Kidney capillary endothelial cell (primary cell): ENCODE measurements around the gene FAM200B.
A peak's percentile ranks its signal among the peaks of the same experiment; 100 is the strongest.

Source experiments
- DNase-seq: peaks from one replicate; pipeline ENCODE4 v3.0.0-alpha.2; 2018; ENCODE audit warnings: low spot score

FAM200B gene

GRCh38 chr4:15668566-15669435 is 12.8 kb upstream of the FAM200B start:
- no peak for DNase-seq

DNA sequence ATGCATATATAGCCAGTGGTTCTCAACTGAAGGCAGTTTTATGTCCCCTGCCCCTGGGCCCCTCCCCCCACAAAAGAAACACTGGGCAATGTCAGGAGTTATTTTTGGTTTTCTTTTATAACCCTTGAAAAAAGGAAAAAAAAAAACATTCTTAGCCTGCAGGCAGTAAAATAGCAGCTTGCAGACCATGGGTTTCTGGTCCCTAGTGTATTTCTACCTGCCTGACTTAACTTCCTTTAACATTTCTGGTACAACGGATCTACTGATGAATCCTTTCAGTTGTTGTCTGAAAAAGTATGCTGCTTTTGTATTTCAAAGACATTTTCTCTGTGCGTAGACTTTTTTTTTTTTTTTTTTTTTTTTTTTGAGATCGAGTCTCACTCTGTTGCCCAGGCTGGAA is 11.1 kb upstream of the FAM200B start:
- no peak for DNase-seq

DNA sequence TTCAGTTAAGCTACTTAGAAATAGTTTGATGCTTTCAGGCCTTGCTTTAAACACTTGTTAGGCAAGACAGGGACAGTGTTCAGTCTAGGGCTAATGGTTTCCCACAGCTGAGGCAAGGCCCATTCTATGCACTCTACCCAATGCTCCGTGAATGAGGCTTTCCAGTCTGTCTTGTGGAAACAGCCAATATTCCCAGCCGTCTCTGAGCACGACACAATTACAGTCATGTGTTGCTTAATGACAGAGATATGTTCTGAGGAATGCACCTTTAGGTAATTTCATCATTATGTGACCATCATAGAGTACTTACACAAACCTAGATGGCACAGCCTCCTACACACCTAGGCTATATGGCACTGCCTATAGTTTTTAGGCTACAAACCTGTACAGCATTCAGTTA is 9.5 kb upstream of the FAM200B start:
- DNase-seq, result no peak

DNA sequence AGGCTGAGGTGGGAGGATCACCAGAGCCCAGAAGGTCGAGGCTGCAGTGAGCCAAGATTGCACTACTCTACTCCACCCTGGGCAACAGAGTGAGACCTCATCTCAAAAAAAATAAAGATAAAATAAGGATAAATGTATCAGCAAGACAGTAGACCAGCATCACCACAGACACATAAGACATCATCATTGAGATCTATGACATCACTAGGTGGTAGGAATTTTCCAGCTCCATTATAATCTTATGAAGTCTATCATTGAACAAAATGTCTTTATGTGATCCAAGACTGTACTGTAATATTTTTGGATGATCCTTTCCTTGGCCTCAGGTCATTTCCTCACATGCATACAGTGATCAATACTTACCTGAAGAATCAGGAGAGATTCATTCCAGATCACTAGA is 8.3 kb upstream of the FAM200B start:
- DNase-seq, result no peak

GRCh38 chr4:15674046-15674445 is 7.6 kb upstream of the FAM200B start:
- no peak for DNase-seq

GRCh38 chr4:15674926-15675325 is 6.7 kb upstream of the FAM200B start:
- DNase-seq, result no peak

DNA sequence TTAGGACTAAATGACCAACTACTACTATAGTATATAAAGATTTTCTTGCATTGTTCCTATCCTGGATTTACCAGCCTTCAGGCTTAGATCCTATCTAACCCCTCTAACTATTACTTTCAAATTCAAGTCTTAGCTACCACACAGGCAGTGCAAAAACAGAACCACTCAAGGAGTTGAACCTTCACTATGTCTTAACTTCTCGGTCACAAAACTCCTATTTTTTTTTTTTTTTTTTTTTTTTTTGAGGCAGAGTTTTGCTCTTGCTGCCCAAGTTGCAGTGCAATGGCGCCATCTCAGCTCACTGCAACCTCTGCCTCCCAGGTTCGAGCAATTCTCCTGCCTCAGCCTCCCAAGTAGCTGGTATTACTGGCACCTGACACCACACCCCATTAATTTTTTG is 6.3 kb upstream of the FAM200B start:
- DNase-seq, result no peak

GRCh38 chr4:15676039-15676438 is 5.6 kb upstream of the FAM200B start:
- DNase-seq, result no peak

GRCh38 chr4:15676899-15677298 is 4.7 kb upstream of the FAM200B start:
- DNase-seq, result no peak

DNA sequence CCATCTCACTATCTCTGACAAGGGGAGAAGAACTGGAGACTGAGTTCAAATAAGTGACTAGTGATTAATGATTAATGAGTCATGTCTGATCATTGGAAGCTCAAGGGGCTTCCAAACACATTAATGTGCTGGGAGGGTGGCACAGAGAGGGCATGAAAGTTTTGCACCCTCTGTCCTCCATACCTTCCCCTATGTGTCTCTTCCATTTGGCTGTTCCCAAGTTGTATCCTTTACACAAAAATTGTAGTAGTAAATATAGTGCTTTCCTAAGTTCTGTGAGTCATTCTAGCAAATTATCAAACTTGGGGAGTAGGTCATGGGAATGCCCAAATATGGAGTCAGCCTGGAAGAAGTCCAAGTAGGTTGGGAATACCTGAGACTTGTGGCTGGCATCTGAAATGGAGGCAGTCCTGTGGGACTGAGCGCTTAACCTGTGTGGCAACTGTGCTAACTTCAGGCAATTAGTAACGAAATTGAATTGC is 4.1 kb upstream of the FAM200B start:
- no peak for DNase-seq

DNA sequence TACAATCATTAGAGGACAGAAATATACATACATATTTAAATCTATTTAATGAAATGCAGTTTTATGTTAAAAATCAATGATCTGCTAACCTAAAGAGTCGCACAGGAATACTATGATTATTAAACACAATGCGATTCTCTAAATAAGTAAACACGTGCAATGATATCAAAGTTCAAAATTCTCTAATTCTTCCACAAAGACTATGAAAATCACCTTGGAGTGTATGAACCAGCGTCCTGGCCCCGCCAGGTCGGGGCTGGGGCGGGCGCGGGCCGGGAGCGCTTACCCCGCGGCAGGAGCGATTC is 608 bp upstream of the FAM200B start:
- DNase-seq, result no peak

- no peak for DNase-seq
Observed at GRCh38 chr4:15682242-15683142, 865 bp downstream of the FAM200B start.

DNA sequence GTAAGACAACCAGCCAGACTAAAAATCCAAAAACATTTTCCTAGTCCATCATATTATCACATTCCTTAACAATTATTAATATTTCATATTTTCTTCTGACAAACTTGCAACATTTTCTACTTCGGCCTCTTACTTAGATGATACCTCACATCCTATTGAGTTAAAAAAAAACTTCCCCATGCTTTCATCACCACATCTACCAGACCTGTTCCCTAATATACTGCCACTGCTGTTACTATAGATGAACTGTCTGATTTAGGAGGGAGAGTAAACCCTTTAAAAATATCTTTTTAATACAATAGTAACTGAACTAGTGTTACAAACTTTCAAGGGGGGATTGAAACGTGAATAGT is 1.5 kb downstream of the FAM200B start:
- DNase-seq, result no peak

DNA sequence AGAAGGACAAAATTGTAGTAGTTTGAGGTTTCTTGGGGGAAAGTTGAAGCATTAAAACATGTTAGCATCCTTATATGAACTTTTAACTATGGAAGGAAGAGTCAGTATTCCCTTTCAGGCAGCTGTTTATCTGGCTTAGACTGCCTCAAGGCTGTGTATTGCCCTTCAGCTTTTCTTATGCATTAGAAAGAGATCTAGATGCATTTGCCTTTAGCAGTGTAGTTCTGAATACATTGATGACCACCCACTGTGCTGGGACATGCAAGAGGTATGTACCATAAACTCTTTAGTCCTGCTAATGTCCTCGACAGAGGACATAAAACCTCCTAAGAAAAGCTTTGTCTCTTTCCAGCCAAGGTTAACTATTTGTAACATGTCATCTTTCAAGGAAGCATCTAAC is 2.9 kb downstream of the FAM200B start:
- no peak for DNase-seq

- no peak for DNase-seq
Observed at GRCh38 chr4:15688051-15688450, 6.4 kb downstream of the FAM200B start.

GRCh38 chr4:15689540-15689939 is 7.9 kb downstream of the FAM200B start:
- no peak for DNase-seq

DNA sequence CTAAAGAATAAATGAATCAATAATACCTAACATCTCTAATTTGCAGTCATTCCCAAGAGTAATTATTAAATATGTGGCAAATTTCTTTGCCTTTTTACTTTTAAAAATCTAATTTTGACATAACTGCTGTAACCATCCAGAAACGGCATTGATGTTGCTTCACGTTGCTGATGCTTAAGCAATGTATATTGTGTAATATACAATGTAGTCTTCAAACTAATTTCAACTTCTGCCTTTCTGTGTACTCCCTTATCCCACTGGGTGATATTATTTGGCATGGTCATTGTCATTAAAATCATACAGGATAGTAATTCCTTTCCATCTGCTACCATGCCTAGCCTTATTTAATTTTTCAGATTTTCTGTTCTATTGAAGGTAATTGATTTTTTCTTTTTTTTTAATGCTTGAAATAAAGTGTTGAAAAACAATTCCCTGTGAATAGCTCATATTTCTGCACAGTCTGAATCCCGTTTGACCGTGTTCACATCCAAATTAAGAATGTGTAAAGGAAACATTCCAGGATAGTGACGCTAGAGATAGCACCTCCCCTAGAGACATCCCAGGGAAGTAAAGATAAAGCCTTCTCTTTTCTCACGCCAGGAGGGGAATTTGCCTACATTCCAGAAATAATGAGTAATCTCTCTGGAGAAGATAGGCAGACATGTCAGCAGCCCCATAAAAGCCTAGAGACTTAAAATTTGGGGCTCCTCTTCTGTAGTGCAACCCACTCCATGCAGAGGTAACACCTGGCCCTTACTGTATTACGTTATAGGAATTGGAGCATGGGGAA is 8.6 kb downstream of the FAM200B start:
- DNase-seq, result peak; percentile 93

DNA sequence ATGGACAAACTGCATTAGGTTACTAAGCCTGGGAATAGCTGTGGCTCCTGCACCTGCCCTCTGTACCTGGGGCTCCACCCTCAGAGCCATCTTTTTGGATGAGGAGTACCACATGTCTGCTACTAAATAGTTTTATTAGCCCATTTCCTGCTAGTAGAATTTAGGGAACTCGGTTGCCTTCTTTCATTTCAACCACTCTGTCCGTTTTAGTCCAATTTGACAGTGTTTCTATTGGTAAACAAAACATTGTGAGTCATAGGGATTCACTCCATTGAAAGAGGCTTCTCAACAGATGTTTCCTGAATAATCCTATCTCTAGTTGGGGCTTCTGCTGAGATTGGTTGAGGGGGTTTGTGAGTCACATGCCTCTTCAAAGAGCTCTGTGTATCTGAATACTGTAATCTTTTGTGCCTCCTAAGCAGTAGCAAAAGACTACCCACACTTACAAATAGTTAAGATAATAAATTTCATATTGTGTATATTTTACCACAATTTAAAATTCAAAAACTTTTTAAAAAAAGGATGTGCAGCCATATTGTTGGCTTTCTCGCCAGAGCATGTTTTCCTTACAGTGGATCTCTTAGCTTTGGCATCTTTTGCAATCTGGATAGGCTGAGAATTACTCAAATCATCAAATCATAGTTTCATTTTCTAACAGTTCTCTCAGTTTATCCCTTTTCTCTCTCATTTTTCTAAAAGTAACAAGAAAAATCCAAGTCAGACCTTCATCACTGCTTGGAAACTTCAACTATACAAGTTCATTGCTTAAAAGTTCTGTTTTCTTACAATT is 9.9 kb downstream of the FAM200B start:
- peak; percentile 86 for DNase-seq

GRCh38 chr4:15692602-15693001 is 11.0 kb downstream of the FAM200B start:
- DNase-seq, result no peak

DNA sequence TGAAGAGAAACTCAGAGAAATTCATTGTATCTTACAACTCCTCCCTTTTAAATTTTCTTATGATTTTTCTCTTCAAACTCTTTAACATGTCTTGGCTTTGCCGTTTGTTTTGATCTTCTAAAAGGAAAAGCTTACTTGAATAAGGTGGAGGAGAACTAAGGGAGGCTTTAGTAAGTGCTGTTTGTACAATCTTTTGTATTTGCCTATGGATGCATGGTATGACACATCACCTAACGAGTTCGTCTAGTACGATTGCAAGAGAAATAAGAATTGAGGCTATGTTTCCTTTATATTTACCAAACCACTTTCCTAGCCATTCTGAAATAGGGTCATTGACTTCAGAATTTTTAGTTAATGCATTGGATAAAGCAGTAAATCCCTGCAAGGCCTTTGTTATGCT is 12.8 kb downstream of the FAM200B start:
- DNase-seq, result no peak

- DNase-seq, result peak; percentile 96
Observed at GRCh38 chr4:15695240-15695699, 13.6 kb downstream of the FAM200B start.

- DNase-seq, result no peak
Observed at GRCh38 chr4:15695729-15696128, 14.1 kb downstream of the FAM200B start.
